HG03432 (cell line): ENCODE measurements around the gene LONP1.
"Not testable (repeated sequence)": the region's sequence is repeated elsewhere in the genome, so short reads cannot be mapped to it uniquely, and the experiment has no call there.

Experiments used
- ATAC-seq: cut with Tn5 transposase; IDR thresholded peaks from one replicate; pipeline ENCODE4 v1.9.1; 2021; ENCODE audit warnings: mild to moderate bottlenecking, moderate library complexity; ENCODE audit not compliant: unreplicated experiment

LONP1 gene

DNA sequence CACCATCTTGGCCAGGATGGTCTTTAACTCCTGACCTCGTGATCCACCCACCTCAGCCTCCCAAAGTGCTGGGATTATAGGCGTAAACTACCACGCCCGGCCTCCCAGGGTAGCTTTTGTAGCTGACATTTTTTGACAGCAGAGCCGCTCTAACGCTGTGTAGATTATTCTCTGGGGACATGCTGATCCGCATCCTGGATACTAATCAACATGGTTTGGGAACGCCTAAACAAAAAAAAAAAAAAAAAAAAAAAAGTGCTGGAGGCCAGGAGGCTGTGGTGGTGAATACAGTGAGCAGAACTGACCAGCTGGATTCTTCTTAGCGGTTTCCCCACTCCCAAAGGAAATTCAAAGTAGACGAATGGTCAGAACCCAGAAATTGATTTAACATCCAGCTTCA, 5.1 kb downstream of the LONP1 start:
- ATAC-seq, result no peak

DNA sequence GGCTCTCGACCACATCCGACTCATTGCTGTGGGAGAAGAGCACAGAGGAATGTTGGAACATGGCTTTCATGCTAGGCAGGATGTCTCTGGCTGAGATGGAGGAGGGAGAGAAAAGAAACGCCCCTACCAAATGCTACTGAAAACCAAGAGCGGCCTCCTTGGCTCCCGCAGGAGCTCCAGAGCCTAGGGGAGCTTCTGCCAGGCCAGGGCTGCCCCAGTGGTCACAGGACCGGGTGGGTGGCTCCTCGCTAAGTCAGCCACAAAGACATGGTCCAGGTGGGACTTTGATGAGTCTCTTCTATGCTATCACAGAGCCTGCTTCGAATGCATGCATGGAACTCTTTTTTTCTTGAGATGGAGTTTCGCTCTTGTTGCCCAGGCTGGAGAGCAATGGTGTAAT, 6.7 kb downstream of the LONP1 start:
- ATAC-seq, result no peak

DNA sequence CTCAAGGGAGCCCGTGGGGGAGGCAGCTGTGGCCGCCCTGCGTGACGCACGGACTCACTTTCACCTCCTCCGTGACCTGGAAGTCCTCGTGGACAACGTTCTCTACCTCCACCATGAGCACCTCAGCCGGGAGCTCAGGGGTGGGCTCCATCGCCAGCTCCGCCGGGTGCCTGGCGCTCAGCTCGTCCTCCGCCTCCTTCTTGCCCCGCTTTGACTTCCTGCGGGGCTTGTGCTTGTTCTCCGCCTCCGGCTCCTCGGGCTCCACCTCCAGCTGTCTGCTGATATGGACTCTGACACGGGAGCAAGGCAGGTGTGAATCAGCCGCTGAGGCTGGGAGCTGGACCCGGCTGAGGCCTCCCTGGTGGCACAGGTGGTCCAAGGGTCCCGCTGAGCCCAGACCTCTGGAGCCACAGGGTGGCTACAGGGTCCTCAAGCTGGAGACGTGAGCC, 8.2 kb downstream of the LONP1 start:
- ATAC-seq, result no peak

DNA sequence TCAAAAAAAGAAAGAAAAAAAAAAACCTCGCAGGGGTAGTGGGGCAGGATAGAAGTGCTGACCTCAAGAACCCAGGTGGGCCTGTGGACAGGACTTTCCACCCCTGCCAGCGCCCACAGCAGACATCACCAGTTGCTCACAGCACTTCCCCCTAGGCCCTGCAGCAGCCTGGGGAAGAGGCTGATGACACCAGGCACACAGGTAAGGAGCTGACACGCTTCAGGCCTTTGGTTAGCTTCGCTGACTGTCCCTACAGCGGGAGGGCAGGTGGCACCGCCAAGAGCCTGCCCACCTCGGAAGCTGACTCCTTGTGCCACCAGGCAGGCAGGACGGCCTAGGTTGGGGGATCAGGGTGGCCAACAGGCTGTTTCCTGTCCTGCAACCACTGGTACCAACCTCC, 8.9 kb downstream of the LONP1 start:
- ATAC-seq, result no peak

DNA sequence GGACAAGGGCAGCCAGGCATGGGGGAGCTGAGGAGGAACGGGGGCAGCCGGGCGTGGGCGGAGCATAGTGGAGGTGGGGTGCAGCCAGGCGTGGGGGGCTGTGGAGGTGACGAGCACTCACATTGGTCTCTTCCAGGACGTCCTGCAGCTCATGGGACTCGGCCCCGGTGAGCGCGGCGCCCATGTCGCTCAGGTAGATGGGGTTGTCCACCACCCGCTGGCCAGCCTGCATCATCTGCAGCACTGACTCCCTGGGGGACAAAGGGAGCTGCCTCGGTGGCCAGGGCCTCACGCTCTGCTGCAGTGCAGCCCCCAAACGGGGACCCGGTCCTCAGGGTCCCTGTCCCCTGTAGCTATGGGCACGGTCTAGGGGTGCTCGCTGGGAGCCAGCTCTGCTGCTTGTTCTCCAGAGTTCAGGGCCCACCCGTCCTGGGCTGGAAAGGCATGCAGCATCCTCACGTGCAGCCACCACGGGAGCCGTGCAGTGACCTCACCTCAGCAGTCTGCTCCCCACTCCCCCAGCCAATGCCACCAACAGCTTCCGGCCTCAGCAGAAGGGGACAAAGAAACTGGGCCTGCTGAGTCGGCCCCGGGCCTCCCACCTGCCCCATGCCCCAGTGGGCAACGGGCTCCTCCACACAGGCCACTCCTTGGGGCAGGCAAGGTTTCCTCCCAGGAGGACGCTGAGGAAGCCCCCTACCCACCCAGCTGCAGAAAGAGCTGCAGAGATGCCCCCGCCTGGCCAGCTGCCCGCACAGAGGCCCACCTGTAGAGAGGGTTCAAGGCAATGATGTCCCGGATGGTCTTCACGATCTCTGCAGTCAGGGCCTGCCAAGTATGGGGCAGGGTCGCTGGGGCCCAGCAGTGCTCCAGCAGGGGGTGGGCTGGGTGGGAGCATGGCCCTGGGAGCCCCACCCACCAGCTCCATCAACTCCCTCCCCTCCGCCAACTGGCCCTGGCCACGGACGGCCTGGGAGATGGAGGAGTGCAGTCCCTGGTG, 12.1 kb downstream of the LONP1 start:
- no peak for ATAC-seq

DNA sequence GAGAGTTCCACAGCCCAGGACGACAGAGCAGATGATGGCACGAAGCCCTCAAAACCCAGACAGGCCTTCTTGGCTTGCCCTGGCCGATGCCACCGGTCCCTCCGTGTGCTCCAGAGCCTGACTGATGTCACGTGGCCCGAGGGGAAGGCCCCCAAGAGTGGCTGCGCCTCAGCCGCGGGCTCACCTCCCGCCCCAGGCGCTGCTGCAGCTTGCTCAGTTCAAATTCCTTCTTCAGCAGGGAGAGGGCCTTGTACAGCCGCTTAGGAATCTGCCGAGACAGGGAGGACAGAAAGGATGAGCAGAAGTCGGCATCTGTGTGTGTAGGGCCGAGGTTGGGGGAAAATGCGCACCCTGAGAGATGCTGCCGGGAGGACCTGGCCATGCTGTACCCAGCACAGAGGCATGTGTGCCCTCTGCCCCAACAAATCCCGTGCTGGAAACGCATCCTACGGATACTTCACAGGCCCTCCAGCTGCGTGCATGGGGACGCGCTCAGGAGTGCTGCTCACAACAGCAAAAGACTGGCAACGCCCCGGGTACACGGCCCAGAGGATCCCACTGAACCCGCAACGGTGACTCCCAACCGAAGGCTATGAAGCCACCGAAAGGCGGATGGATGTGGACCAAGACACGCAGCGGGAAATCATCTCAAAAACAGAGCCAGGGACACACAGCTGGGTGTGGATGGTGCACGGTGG, 12.9 kb downstream of the LONP1 start:
- ATAC-seq, result no peak

DNA sequence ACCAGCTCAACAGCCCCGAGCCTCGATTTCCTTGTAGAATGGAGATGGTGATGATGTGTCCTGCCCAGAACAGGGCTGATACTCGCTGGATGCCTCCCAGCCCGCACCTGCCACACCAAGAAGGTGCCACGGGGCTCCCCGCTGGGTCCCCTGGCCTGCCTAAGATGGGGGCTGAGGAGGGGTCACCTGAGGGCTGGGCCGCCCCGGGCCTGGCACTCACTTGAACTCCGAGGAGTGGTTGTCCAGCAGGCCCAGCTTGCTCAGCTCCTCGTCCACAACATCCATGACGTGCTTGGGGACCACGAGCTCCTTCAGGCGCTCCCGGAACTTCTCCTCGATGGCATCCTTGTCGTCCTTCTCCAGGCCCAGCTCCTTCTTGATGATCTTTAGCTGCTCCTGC, 14.4 kb downstream of the LONP1 start:
- no peak for ATAC-seq

DNA sequence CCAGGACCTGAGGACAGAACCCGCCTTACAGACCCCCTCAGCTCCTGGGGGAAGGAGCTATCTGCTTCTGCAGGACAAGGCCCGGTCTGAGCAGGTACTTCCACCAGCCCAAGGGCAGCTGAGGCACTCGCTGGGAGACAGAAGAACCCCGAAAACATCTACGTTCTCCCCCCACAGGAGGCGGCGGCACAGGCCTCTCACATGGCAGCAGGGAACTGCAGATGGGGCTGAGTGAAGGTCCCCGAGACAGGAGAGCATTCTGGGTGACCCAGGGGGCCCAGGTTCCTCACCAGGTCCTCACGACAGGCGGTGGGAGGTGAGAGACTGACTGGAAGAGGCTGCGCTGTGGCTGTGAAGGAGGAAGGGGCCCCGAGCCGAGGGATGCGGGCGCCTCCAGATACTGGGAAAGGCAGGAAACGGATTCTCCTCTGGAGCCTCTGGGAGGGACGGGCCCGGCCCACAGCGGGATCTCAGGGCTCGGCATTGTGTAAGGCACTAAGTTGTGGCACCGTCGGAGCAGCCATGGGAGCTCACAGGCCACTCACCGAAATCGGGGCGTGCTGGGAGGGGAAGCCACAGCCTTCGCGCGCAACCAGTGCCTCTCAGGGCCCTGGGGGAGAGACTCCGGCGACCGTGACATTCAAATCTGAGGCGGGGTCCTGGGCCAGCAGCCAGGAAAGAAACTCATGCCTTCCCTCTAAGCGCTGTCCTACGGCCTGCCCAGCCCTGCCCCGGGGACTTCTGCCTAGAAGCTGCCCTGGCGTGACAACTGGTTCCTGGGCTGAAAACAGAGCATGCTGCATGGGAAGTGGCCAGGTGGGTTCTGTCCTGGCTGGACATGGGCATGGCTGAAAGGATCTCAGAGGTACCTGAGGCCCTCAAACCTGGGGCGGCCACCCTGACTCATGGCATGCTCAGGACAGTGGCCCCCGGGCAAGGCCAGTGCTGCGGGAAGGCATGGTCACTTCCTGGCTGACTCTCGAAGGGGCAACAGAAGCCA, 15.8 kb downstream of the LONP1 start:
- no peak for ATAC-seq

DNA sequence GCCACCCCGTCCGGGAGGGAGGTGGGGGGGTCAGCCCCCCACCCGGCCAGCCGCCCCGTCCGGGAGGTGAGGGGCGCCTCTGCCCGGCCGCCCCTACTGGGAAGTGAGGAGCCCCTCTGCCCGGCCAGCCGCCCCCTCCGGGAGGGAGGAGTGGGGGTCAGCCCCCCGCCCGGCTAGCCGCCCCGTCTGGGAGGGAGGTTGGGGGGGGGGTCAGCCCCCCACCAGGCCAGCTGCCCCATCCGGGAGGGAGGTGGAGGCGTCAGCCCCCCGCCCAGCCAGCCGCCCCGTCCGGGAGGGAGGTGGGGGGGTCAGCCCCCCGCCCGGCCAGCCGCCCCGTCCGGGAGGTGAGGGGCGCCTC, 17.9 kb downstream of the LONP1 start:
- ATAC-seq, result not testable (repeated sequence)

DNA sequence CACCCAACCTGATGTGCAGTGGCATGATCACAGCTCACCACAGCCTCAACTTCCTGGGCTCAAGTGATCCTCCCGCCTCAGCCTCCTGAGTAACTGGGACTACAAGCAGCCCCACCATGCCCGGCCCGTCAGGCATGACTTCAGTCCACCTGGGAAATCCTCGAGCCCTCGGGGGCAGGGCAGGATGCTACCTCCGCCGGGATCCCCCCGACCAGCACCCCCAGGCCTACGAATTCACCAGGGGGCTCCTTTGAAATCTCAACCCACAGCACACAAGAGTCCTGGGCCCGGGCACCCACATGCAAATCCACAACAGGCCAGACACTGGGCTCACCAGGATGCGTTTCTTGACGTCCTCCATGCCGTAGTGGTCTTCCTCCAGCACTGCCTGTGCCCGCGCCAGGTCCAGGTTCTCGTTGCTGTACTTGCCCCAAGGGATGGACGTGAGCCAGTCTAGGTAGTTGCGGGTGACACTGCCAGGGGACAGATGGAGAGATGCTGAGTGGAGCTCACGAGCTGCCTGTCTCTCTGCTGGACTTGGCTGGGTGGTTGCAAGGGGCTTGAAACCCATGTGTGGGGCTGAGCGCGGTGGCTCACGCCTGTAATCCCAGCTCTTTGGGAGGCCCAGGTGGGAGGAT, 19.4 kb downstream of the LONP1 start:
- no peak for ATAC-seq

DNA sequence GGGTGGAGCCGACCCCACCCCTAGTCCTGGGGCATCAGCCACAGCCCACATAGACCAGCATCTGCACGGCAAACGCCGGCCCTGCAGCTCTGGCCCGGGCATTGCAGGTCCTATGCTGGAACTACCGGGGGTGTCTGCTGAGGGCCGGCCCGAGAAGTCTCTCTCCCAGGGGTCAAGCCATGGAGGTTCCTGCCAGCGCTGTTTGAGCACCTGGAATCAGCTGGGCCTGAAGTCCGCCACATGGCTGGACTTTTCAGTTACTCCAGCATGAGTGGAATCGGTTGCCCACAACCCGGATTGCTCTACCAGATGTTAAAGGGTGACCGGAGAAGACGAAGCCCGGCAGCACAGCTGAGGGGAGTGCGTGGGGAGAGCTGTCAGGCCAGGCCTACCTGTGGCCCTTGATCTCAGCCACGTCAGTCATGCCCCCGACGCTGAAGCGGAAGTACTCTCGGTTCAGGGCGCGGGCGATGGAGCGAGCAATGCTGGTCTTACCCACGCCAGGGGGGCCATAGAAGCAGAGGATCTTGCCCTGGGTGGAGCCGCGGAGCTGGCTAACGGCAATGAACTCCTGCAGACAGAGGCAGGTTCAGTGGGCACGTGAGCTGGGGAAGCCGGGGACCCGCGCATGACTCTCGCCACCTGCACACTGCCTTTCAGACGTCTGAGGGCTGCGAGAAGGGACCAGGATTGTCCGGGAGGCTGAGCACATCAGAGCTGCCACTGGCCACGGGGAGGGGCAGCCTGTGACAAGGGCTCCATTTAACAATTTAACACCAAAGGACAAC, 21.1 kb downstream of the LONP1 start:
- no peak for ATAC-seq

DNA sequence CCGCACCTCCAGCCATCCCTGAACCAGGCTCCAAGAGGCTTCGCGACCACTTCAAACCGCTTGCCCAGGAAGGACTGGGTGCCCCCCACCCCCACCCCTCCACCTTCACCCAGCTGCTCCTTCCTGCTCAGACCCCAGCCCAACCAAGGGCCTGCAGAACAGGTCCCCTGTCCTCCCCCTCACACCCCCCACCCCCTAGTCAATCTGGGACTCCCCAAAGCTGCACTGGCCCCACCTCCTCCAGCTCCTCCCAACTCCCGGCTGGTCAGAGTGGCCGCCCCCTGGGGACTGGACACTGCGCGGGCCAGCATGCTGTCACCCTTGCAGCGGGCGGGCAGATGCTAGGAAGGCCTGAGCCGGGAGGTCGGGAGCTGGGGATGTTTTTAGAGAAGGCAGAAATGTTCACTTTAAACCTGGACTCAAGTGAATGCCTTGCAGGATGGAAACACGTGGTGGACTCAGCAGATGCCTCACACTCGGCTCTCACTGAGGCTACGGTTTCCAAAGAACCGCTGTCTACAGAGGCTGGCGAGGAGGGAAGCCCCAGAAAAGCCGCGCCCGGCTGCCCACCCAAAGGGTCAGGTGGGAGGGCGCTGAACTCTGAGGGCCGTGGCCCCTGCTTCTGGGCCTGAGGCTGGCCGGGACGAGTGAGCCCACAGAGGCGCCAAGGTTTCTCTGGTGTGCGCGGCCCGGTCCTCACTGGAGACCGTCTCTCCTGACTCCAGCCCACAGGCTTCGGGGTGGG, 21.9 kb downstream of the LONP1 start:
- no peak for ATAC-seq

DNA sequence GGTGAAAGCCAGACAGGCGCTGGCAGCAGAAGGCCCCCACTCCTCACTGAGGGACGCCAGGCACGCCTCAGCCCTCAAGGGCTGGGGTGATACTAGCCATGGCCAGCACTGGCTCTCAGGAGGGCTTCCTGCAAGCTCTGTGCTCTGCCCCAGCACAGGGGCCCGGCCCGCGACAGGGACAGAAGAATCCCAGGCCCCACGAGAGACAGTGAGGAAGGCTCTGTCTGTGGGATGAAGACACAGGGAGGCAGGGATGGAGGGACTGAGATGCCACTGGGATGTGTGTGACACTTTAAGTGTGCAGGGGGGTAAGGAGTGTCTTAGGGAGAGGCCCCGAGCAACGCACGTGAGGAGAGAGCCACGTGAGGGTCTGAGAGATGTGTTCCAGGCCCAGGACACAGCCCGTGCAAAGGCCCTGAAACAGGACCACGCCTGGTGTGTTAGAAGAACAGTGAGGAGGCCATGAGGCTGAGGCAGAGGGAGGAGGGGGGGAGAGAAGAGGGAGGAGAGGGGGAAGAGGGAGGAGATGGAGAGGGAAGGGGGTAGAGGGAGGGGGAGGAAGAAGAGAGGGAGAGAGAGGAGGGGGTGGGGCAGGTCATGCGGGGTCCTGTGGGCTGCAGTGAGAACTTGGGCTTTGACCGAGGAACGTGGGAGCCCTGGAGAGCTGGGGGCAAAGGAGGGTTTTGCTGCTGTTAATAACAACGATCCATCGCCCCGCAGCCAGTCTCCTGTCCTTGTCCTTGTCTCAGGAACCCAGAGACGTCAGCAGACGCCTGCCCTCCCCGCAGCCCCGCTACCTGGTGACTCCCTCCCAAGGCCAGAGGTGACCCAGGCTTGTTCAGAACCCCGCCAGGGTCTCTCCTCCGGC, 22.7 kb downstream of the LONP1 start:
- no peak for ATAC-seq

DNA sequence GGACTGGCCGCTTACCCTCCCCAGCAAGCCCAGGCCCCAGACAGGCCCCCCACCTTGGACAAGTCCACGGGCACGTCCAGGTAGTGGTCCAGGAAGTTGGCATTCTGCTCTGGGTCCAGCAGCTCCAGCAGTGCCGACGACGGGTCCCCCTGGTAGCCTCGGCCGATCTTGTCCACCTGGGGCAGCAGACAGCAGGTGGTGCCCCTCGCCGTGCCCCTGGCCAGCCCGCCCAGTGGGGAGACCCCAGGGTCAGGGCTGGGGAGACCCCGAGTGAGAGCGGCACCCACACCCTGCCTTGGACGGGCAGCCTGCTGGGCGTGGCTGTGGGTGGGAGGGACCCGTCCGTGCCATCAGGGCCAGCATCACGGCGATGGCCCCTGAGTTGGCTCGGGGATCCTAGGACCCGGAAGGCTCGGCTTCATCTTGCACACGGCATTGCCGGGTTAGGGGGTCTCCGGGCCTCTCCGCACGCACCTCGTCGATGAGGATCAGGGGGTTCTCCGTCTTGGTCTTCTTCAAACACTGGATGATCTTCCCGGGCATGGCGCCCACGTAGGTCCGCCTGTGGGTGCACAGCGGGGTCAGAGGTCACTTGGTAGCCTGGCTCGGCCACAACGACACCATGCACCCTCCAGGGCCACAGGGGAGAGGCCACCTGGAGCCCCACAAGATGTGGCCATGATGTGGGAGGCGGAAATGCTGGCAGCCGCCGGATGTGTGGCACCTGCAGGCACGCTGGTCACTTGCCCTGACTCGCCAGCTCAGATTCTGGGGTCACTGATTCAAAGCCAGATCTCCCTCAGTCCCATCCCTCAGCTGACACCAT, 23.5 kb downstream of the LONP1 start:
- ATAC-seq, result no peak

DNA sequence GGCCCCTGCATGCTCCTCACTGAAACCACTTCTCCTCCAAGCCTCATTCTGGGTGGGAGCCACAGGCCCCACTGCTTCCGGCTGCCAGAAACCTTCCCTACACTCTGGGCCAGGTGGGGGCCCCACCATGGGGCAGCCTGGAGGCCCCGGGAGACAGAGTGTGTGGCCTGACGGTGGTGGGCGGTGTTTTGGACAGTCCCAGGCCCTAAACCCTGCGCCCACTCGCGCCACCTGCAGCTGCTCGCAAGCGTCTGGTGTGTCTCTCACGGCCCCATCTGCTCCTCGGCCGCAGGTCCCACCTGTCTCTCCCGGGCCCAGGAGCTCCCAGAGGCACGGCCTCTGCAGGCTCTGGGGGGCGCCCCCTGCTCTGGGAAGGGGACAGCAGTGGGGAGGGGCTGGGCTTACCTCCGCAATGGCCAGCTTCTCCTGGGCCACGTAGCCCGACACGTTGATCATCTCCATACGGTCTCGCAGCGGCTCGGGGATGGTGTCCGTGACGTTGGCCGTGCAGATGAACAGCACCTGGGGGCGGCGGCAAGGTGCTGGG, 24.2 kb downstream of the LONP1 start:
- ATAC-seq, result no peak

DNA sequence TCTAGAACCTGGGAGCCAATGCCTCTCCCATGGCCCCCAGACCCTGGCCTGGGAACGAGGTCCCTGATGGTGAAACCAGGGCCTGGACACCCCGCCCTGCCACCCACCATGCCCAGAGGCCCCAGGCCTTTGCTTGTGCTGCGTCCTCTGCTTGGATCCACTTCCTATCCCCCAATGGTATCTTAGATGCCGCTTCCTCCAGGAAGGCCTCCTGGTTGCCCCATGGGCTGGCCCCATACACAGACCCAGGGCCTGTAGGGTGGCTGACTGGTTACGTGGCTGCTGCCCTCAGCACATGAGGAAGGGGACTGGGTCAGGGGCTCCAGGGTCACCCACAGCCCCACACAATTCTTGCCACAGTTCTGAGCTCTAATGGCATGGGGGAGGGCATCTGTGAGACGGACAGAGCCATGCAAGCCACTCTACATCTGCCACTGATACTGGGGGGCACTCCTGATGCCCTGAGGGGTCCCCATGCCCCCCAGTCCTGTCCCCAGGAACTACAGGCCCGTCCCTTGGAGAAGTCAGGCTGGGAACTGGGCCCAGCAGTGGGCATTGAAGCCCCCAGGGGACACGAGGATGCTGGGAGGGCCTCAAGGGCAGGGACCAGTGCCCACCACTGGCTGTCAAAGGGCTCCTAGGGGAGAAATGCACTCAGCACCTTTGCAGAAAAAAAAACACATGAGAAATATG, 24.8 kb downstream of the LONP1 start:
- ATAC-seq, result no peak
